ENCODE measurements around the gene SBF1. TPM values are rescaled to one million over a fixed set of nuclear protein-coding genes. Genes with fewer than 3 reads are reported as not detected.

SBF1 gene
- total RNA-seq, 1 donor from 2014 or later: 110 TPM

GRCh38 chr22:50465066-50465930, 9.5 kb downstream of the SBF1 start:
- Mint-ChIP-seq H3K4me1 (ENCODE audit: unreplicated experiment) (peaks cover 3% of the 10 kb centered on the region), H3K36me3 (ENCODE audit: unreplicated experiment) (peaks cover 28% of the 10 kb centered on the region), H3K9me3 (ENCODE audit: unreplicated experiment) (no peaks in the 10 kb centered on the region), H3K27ac (ENCODE audit: unreplicated experiment) (no peak overlapping the region), H3K27me3 (ENCODE audit: unreplicated experiment) (no peaks in the 10 kb centered on the region), H3K4me3 (ENCODE audit: unreplicated experiment) (no peak overlapping the region)
- DNase-seq (ENCODE audit: extremely low spot score, unreplicated experiment): no peak
- TF ChIP-seq CTCF (IDR thresholded peaks at IDR 0.05): no peak

- no peaks in the 10 kb centered on the region for H3K4me1 Mint-ChIP-seq (ENCODE audit: unreplicated experiment)
- H3K4me3 Mint-ChIP-seq (ENCODE audit: unreplicated experiment): no peak overlapping the region
- TF ChIP-seq CTCF (IDR thresholded peaks at IDR 0.05): no peak
- no peaks in the 10 kb centered on the region for H3K27me3 Mint-ChIP-seq (ENCODE audit: unreplicated experiment)
- H3K9me3 Mint-ChIP-seq (ENCODE audit: unreplicated experiment): no peaks in the 10 kb centered on the region
- H3K36me3 Mint-ChIP-seq (ENCODE audit: unreplicated experiment): peaks cover 28% of the 10 kb centered on the region
- DNase-seq (ENCODE audit: extremely low spot score, unreplicated experiment): no peak
- H3K27ac Mint-ChIP-seq (ENCODE audit: unreplicated experiment): no peak overlapping the region
Measured at GRCh38 chr22:50464451-50464850, 10.4 kb downstream of the SBF1 start.

GRCh38 chr22:50463188-50463900, 11.5 kb downstream of the SBF1 start:
- TF ChIP-seq CTCF (IDR thresholded peaks at IDR 0.05): no peak
- Mint-ChIP-seq H3K9me3 (ENCODE audit: unreplicated experiment) (no peaks in the 10 kb centered on the region), H3K27ac (ENCODE audit: unreplicated experiment) (no peak overlapping the region), H3K4me1 (ENCODE audit: unreplicated experiment) (no peaks in the 10 kb centered on the region), H3K36me3 (ENCODE audit: unreplicated experiment) (peaks cover 30% of the 10 kb centered on the region), H3K27me3 (ENCODE audit: unreplicated experiment) (no peaks in the 10 kb centered on the region), H3K4me3 (ENCODE audit: unreplicated experiment) (no peak overlapping the region)
- DNase-seq (ENCODE audit: extremely low spot score, unreplicated experiment): no peak

- DNase-seq (ENCODE audit: extremely low spot score, unreplicated experiment): no peak
- Mint-ChIP-seq H3K27me3 (ENCODE audit: unreplicated experiment) (no peaks in the 10 kb centered on the region), H3K9me3 (ENCODE audit: unreplicated experiment) (no peaks in the 10 kb centered on the region), H3K27ac (ENCODE audit: unreplicated experiment) (no peak overlapping the region), H3K4me3 (ENCODE audit: unreplicated experiment) (no peak overlapping the region), H3K4me1 (ENCODE audit: unreplicated experiment) (no peaks in the 10 kb centered on the region), H3K36me3 (ENCODE audit: unreplicated experiment) (peaks cover 36% of the 10 kb centered on the region)
- TF ChIP-seq CTCF (IDR thresholded peaks at IDR 0.05): no peak
Measured at GRCh38 chr22:50461979-50462540, 12.8 kb downstream of the SBF1 start.

- Mint-ChIP-seq H3K27me3 (ENCODE audit: unreplicated experiment) (no peaks in the 10 kb centered on the region), H3K27ac (ENCODE audit: unreplicated experiment) (no peak overlapping the region), H3K4me3 (ENCODE audit: unreplicated experiment) (no peak overlapping the region), H3K4me1 (ENCODE audit: unreplicated experiment) (no peaks in the 10 kb centered on the region), H3K36me3 (ENCODE audit: unreplicated experiment) (peaks cover 36% of the 10 kb centered on the region), H3K9me3 (ENCODE audit: unreplicated experiment) (no peaks in the 10 kb centered on the region)
- no peak for DNase-seq (ENCODE audit: extremely low spot score, unreplicated experiment)
- TF ChIP-seq CTCF (IDR thresholded peaks at IDR 0.05): no peak
Measured at GRCh38 chr22:50461536-50461935, 13.3 kb downstream of the SBF1 start.
